PC-9 (cell line): Measurements from ENCODE around the gene GAD1. TPM values are rescaled to one million over a fixed set of nuclear protein-coding genes. Genes with fewer than 3 reads are reported as not detected.

Source experiments
- BruUV-seq: library from RNA; stranded (reverse); fragments of 400-500 nt; replicated peaks from 2 replicates; lab custom pipeline; 2021; lab: Mats Ljungman, UMichigan
- CTCF ChIA-PET: fragments of 300-600 bp; sonication (Branson Sonifier 250); formaldehyde crosslinking; loops from one replicate; lab custom pipeline; 2022; ENCODE audit warnings: antibody characterized with exemption; lab: Charles Lee
- POLR2A ChIA-PET: fragments of 300-600 bp; sonication (Branson Sonifier 250); formaldehyde crosslinking; loops from one replicate; lab custom pipeline; 2022; ENCODE audit warnings: antibody characterized with exemption; ENCODE audit not compliant: unreplicated experiment; lab: Charles Lee
- DNase-seq, 2 experiments: peaks; one replicate each; pipeline versions ENCODE4 v3.0.0 to v3.0.0-alpha.2; 2015 to 2022; ENCODE audit warnings: mixed read lengths in 1 of 2
- H2AFZ ChIP-seq: fragments of 200-600 bp; sonication (generic); 2 replicates; pipeline ENCODE4 v1.8.1; 2017; ENCODE audit warnings: antibody characterized with exemption
- H3F3A ChIP-seq: fragments of 200-600 bp; sonication (generic); 2 replicates; pipeline ENCODE4 v1.8.1; 2017; ENCODE audit warnings: antibody characterized with exemption, mild to moderate bottlenecking, low read depth; ENCODE audit not compliant: insufficient read depth
- H3K27ac ChIP-seq: fragments of 200-600 bp; sonication (generic); 2 replicates; pipeline ENCODE4 v1.6.1; 2016; ENCODE audit warnings: mixed run types
- H3K27me3 ChIP-seq: fragments of 200-600 bp; sonication (generic); 2 replicates; pipeline ENCODE4 v1.6.1; 2016; ENCODE audit warnings: low read depth, mixed run types; ENCODE audit not compliant: insufficient read depth
- H3K36me3 ChIP-seq: fragments of 200-600 bp; sonication (generic); 2 replicates; pipeline ENCODE4 v1.6.1; 2016; ENCODE audit warnings: low read depth, mixed run types
- H3K4me1 ChIP-seq: fragments of 200-600 bp; sonication (generic); replicated peaks from 2 replicates; pipeline ENCODE4 v1.6.1; 2016; ENCODE audit warnings: mixed run types; ENCODE audit not compliant: insufficient read depth
- H3K4me2 ChIP-seq: fragments of 200-600 bp; sonication (generic); 2 replicates; pipeline ENCODE4 v1.6.1; 2017; ENCODE audit warnings: mixed run types
- H3K4me3 ChIP-seq: fragments of 200-600 bp; sonication (generic); 2 replicates; pipeline ENCODE4 v1.6.1; 2016; ENCODE audit warnings: mixed run types
- H3K79me2 ChIP-seq: fragments of 200-600 bp; sonication (generic); 2 replicates; pipeline ENCODE4 v1.6.1; 2017; ENCODE audit warnings: low read depth, mixed run types
- H3K9me2 ChIP-seq: fragments of 200-600 bp; sonication (generic); 2 replicates; pipeline ENCODE4 v1.8.1; 2017; ENCODE audit warnings: mild to moderate bottlenecking; ENCODE audit not compliant: insufficient read depth
- H3K9me3 ChIP-seq: fragments of 200-600 bp; sonication (generic); 2 replicates; pipeline ENCODE4 v1.8.1; 2016; ENCODE audit warnings: low read depth; ENCODE audit not compliant: insufficient read depth
- H4K20me1 ChIP-seq: fragments of 200-600 bp; sonication (generic); 2 replicates; pipeline ENCODE4 v1.8.1; 2017; ENCODE audit not compliant: insufficient read depth
- CTCF ChIP-seq: fragments of 200-600 bp; sonication (generic); conservative IDR thresholded peaks from 2 replicates; pipeline ENCODE4 v1.6.1; 2017; ENCODE audit warnings: mixed run types, antibody characterized with exemption, mild to moderate bottlenecking, moderate library complexity
- EZH2 ChIP-seq: fragments of 200-600 bp; sonication (generic); IDR thresholded peaks from 2 replicates; pipeline ENCODE4 v1.8.0; 2017; ENCODE audit warnings: antibody characterized with exemption, low read depth
- intact Hi-C: fragments of 100-400 bp; cut with micrococcal nuclease; formaldehyde crosslinking; loops from one replicate; pipeline ENCODE4 v1.10.0; 2022; ENCODE audit not compliant: unreplicated experiment
- total RNA-seq: library from RNA; stranded (reverse); gene quantifications from 2 replicates; pipeline ENCODE4 v1.2.3, GENCODE V29; 2021

The GAD1 gene
- total RNA-seq, 1 experiment from 2014 or later, result 3.5 TPM

GRCh38 chr2:170820757-170821530 lies 4.3 kb downstream of the GAD1 start:
- no peak overlapping the region for H3K4me3 ChIP-seq
- CTCF ChIA-PET, result interaction anchor here (0.6 kb wide), 1 partner anchor 13 kb away, joined by 3 read pairs; no protein-coding TSS in a partner anchor

DNA sequence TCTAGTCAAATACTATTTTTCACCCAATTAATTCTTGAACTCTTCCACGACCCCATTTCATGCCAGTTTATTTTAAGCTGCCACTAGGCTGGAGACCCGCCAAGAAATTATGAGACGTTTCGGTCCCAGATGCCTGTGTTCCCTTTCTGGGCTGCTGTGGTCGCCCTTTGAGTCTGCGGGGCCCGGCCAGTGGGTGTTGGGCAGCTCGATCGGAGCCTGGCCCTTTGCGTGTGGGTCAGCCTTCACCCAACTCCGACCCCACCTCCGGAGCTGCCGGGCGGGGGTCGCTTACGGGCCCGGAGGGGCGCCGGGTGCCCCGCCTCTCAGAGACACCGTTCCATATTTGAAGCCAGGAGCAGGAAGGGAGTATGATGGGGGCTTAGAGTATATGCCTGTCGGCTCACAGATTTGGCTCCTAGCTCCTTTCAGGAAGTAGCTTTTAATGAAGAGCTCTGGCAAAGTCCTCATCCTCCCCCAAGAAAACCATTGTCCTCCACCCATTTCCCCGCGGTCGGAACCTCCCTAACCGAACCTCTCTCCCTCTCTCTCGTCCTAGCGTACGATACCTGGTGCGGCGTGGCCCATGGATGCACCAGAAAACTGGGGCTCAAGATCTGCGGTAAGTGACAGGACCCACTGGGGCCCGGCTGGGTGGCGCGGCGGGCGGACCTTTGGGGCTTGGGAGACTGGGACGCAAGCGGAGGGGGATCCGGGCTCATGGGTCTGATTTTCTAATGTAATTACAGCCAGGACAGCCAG lies 5.0 kb downstream of the GAD1 start:
- Histone ChIP-seq H3K27ac (no peak overlapping the region), H2AFZ (no peak overlapping the region), H3K4me3 (no peak overlapping the region), H3K36me3 (no peaks in the 10 kb centered on the region), H3K9me3 (no peaks in the 10 kb centered on the region), H3F3A (no peaks in the 10 kb centered on the region), H4K20me1 (no peaks in the 10 kb centered on the region), H3K79me2 (no peaks in the 10 kb centered on the region), H3K27me3 (no peaks in the 10 kb centered on the region), H3K4me1 (no peaks in the 10 kb centered on the region), H3K4me2 (no peak overlapping the region), H3K9me2 (no peaks in the 10 kb centered on the region)
- POLR2A ChIA-PET, result no interaction called here
- no peak for TF ChIP-seq EZH2
- no peak for TF ChIP-seq CTCF
- CTCF ChIA-PET, result interaction anchor here (0.6 kb wide), 1 partner anchor 12 kb away, joined by 3 read pairs; no protein-coding TSS in a partner anchor
- no TSS peak for BruUV-seq
- intact Hi-C loops, result no loop called here
- no peak for DNase-seq

More at GRCh38 chr2:170820757-170821530, 4.3 kb downstream of the GAD1 start:
- DNase-seq, result no peak
- no peaks in the 10 kb centered on the region for H3K27me3 ChIP-seq
- no peak for TF ChIP-seq CTCF
- no peak overlapping the region for H3K27ac ChIP-seq
- BruUV-seq, result no TSS peak
- H3K4me1 ChIP-seq, result no peaks in the 10 kb centered on the region
- POLR2A ChIA-PET, result no interaction called here
- H2AFZ ChIP-seq, result no peak overlapping the region
- no peaks in the 10 kb centered on the region for H4K20me1 ChIP-seq
- H3K9me3 ChIP-seq, result no peaks in the 10 kb centered on the region
- intact Hi-C loops, result no loop called here
- no peaks in the 10 kb centered on the region for H3F3A ChIP-seq
- H3K36me3 ChIP-seq, result no peaks in the 10 kb centered on the region
- H3K9me2 ChIP-seq, result no peaks in the 10 kb centered on the region
- peak overlapping the region; percentile 18; the same call in 1 of the 2 replicates for H3K4me2 ChIP-seq
- H3K79me2 ChIP-seq, result no peaks in the 10 kb centered on the region

DNA sequence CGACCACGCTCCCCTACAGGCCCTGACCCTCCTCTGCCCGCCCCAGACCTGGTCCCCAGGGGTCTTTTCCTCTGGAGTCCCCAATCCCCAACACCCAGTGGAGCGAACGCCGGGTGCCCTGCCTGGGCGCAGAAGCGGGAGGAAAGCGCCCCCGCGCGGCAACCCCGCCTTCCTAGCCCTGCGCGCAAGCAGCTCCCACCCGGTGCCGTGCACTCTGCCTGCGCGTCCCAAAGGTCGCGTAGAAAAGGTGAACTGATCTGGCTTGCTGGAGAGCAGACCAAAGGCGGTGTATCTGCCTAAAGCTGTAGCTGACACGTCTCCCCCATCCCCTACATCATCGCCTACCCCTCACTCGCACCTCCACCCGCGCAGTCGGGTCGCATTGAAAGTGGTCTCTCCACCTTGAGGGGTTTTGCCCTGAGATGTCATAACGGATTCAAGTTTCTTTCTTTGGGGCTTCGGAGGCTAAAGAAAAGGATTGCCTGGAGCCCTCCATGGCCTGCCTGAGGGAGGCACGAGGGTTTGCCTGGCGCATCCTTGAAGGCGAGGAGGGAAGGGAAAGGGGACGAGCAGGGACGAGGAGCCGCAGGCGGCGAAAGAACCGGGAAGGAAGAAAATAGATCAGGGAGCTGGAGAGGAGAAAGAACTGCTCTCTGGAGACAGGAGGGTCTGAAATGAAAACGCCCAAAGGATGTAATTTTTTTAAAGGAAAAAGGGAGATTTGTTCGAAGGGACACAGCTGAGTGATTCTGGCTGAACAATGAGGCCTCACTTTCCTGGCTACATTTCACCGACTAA lies 5.8 kb downstream of the GAD1 start:
- no TSS peak for BruUV-seq
- Histone ChIP-seq H3K4me1 (no peaks in the 10 kb centered on the region), H3K79me2 (no peaks in the 10 kb centered on the region), H3K27ac (no peak overlapping the region), H3K27me3 (no peaks in the 10 kb centered on the region), H3K9me2 (no peaks in the 10 kb centered on the region), H3K36me3 (no peaks in the 10 kb centered on the region), H3F3A (no peaks in the 10 kb centered on the region), H3K4me3 (no peak overlapping the region), H2AFZ (no peak overlapping the region), H4K20me1 (no peaks in the 10 kb centered on the region), H3K9me3 (no peaks in the 10 kb centered on the region), H3K4me2 (no peak overlapping the region)
- ChIA-PET POLR2A (no interaction called here), CTCF (no interaction called here)
- intact Hi-C loops, result no loop called here
- no peak for DNase-seq
- TF ChIP-seq EZH2 (no peak), CTCF (no peak)
